B cell (primary cell): Measurements from ENCODE around the gene BAK1. TPM values are rescaled to one million over a fixed set of nuclear protein-coding genes. Genes with fewer than 3 reads are reported as not detected.

ENCODE experiments used
- ATAC-seq: fragments of 200-7000 bp; cut with Tn5 transposase; one replicate; pipeline ENCODE4 v1.10.0; 2021; ENCODE audit warnings: low read depth, mild to moderate bottlenecking, moderate number of reproducible peaks, moderate library complexity
- CTCF ChIA-PET: fragments of 350-600 bp; sonication (Branson Sonifier 250); formaldehyde crosslinking; loops from one replicate; lab custom pipeline; 2021; ENCODE audit warnings: antibody characterized with exemption, inconsistent platforms; lab: Charles Lee
- POLR2A ChIA-PET: fragments of 350-600 bp; sonication (Branson Sonifier 250); formaldehyde crosslinking; loops from one replicate; lab custom pipeline; 2021; ENCODE audit warnings: antibody characterized with exemption; lab: Charles Lee
- DNase-seq: peaks from one replicate; pipeline ENCODE4 v3.0.0; 2013
- H2AFZ ChIP-seq: 2 replicates; pipeline ENCODE4 v1.6.1; 2012; ENCODE audit warnings: mild to moderate bottlenecking, low read depth, low read length; ENCODE audit not compliant: insufficient read depth, poor library complexity, severe bottlenecking
- H3K27ac ChIP-seq, 2 donors: 1 replicate in 1 of 2; 2 replicates in 1 of 2; pipeline ENCODE4 v1.5.1; 2012 to 2013; ENCODE audit warnings: low read length in 2 of 2, mild to moderate bottlenecking in 2 of 2, moderate library complexity in 1 of 2
- H3K27me3 ChIP-seq, 4 experiments: fragments of 200-600 bp in 1 of 4; sonication (generic) in 1 of 4; replicated peaks in 1 of 4; 1 replicate in 2 of 4; 2 replicates in 2 of 4; pipeline versions ENCODE4 v1.6.1 to v1.7.0; 2013 to 2016; ENCODE audit warnings: low read length in 3 of 4, mild to moderate bottlenecking in 2 of 4, mixed read lengths in 1 of 4, moderate library complexity in 1 of 4; ENCODE audit not compliant: insufficient read depth in 4 of 4, control insufficient read depth in 3 of 4; ENCODE audit errors: control extremely low read depth in 1 of 4
- H3K36me3 ChIP-seq, 2 experiments: replicated peaks in 1 of 2; 1 replicate in 1 of 2; 2 replicates in 1 of 2; pipeline versions ENCODE4 v1.6.1 to v1.7.1; 2013; ENCODE audit warnings: low read length in 1 of 2; ENCODE audit not compliant: insufficient read depth in 2 of 2, control insufficient read depth in 1 of 2; ENCODE audit errors: control extremely low read depth in 1 of 2, extremely low read depth in 1 of 2
- H3K4me1 ChIP-seq, 2 donors: fragments of 200-600 bp in 1 of 2; sonication (generic) in 1 of 2; 1 replicate in 1 of 2; 2 replicates in 1 of 2; pipeline versions ENCODE4 v1.5.1 to v1.6.1; 2013 to 2017; ENCODE audit warnings: low read length in 2 of 2; ENCODE audit not compliant: control insufficient read depth in 2 of 2, insufficient read depth in 2 of 2
- H3K4me2 ChIP-seq: replicated peaks from 2 replicates; pipeline ENCODE3; 2012; ENCODE audit warnings: mild to moderate bottlenecking, low read depth, low read length; ENCODE audit not compliant: poor library complexity, severe bottlenecking
- H3K4me3 ChIP-seq, 5 experiments: fragments of 200-600 bp in 1 of 5; sonication (generic) in 1 of 5; 1 replicate in 3 of 5; 2 replicates in 2 of 5; pipeline versions ENCODE4 v1.5.1 to v1.7.0; 2011 to 2016; ENCODE audit warnings: low read length in 4 of 5, mild to moderate bottlenecking in 4 of 5, low read depth in 2 of 5, control low read depth in 1 of 5, moderate library complexity in 1 of 5; ENCODE audit not compliant: insufficient read depth in 1 of 5; ENCODE audit errors: control extremely low read depth in 1 of 5, extremely low read depth in 1 of 5
- H3K79me2 ChIP-seq: fragments of 200-600 bp; sonication (generic); one replicate; pipeline ENCODE4 v1.6.0; 2016; ENCODE audit warnings: low read length; ENCODE audit not compliant: control insufficient read depth, insufficient read depth
- H3K9ac ChIP-seq: fragments of 200-600 bp; sonication (generic); 2 replicates; pipeline ENCODE4 v1.6.1; 2017; ENCODE audit warnings: mild to moderate bottlenecking, low read length, moderate library complexity
- H3K9me3 ChIP-seq, 3 donors: one replicate each; pipeline versions ENCODE4 v1.6.1 to v1.7.1; 2013; ENCODE audit warnings: low read length in 2 of 3; ENCODE audit not compliant: control insufficient read depth in 2 of 3, insufficient read depth in 1 of 3; ENCODE audit errors: control extremely low read depth in 1 of 3
- H4K20me1 ChIP-seq: 2 replicates; pipeline ENCODE4 v1.6.0; 2012; ENCODE audit warnings: mild to moderate bottlenecking, low read length; ENCODE audit not compliant: insufficient read depth, control insufficient read depth, poor library complexity, severe bottlenecking
- H3K27ac Mint-ChIP-seq: one replicate; pipeline ENCODE4 v1.8.0; 2021; ENCODE audit warnings: mixed read lengths
- H3K27me3 Mint-ChIP-seq: one replicate; pipeline ENCODE4 v1.8.0; 2021; ENCODE audit warnings: mixed read lengths
- H3K4me1 Mint-ChIP-seq: one replicate; pipeline ENCODE4 v1.8.0; 2021; ENCODE audit warnings: mixed read lengths
- H3K4me3 Mint-ChIP-seq: one replicate; pipeline ENCODE4 v1.8.0; 2021; ENCODE audit warnings: mixed read lengths
- H3K9me3 Mint-ChIP-seq: one replicate; pipeline ENCODE4 v1.8.0; 2022; ENCODE audit warnings: mixed read lengths; ENCODE audit not compliant: insufficient read depth
- CTCF ChIP-seq: fragments of 200-600 bp; IDR thresholded peaks from one replicate; pipeline ENCODE4 v1.8.0; 2022; ENCODE audit warnings: antibody characterized with exemption, mild to moderate bottlenecking
- EZH2 ChIP-seq: IDR thresholded peaks from 2 replicates; pipeline ENCODE4 v1.6.1; 2012; ENCODE audit warnings: borderline replicate concordance, low read depth, mild to moderate bottlenecking, moderate library complexity, low read length; ENCODE audit not compliant: insufficient read depth, poor library complexity, severe bottlenecking
- WGBS: methylation state at CpG from one replicate; pipeline ENCODE4 v1.1.5; 2013; ENCODE audit warnings: missing lambda C conversion rate; ENCODE audit not compliant: insufficient coverage; 5-methylcytosine and 5-hydroxymethylcytosine counted together
- intact Hi-C: fragments of 100-400 bp; cut with micrococcal nuclease; formaldehyde crosslinking; loops from one replicate; pipeline ENCODE4 v1.10.0; 2022
- polyA plus RNA-seq: library from polyadenylated mRNA; depleted of rRNA; stranded (reverse); fragments of >200 nt; gene quantifications from 2 replicates; pipeline ENCODE4 v1.2.3, GENCODE V29; 2012
- total RNA-seq, 2 donors: library from RNA; stranded (reverse); fragments of 120-200 nt in 1 of 2; gene quantifications; 1 replicate in 1 of 2; 2 replicates in 1 of 2; pipeline versions ENCODE4 v1.2.3 to v1.2.4, GENCODE V29; 2013 to 2022

BAK1 gene
- total and polyA plus RNA-seq, 2 donors (not counting 1 experiment from before 2014, with no cell fraction given), result 23.3 to 34.3 TPM

DNA sequence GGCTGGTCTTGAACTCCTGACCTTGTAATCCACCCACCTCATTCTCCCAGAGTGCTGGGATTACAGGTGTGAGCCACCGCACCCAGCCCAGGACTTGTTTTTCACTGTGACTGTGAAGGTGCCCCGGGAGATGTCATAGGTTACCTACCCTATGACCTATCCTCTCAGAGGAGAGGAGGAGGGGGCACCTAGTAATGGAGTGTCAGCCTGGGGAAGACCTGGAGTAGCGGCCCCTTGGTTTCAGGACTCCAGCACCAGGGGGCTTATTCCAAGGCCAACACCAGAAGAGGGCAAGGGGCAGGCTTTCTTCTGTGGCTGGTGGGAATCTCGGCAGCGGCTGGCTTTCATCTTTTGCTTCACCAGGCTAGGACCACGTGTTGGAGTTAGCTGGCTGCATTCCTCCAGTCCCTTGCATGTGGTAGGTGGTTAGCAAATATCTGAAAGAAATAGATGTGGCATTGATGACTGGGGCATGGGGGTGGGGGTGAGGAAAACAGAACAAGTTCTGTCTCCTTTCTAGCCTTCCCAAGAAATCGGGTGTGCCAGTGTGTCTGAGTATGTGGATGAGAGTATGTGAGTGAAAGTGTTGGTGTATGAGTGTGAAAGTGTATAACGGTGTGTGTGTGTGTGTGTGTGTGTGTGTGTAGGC, 33.2 kb upstream of the BAK1 start:
- ATAC-seq (no peak), DNase-seq (no peak)
- no peaks in the 10 kb centered on the region for H3K27me3 Mint-ChIP-seq
- H3K4me3 Mint-ChIP-seq, result no peak overlapping the region
- TF ChIP-seq EZH2 (no peak), CTCF (no peak)
- H3K4me1 Mint-ChIP-seq, result peaks cover 15% of the 10 kb centered on the region
- no peaks in the 10 kb centered on the region for H3K36me3 ChIP-seq
- ChIA-PET POLR2A (no interaction called here), CTCF (no interaction called here)
- WGBS, result 92% methylated on average over 5 of the region's 8 CpGs
- no peaks in the 10 kb centered on the region for H4K20me1 ChIP-seq
- no peaks in the 10 kb centered on the region for H3K27me3 ChIP-seq
- peaks cover 0 to 5% (median 0%) of the 10 kb centered on the region in 3 donors for H3K9me3 ChIP-seq
- intact Hi-C loops, result no loop called here
- H3K9ac ChIP-seq, result no peak overlapping the region
- H2AFZ ChIP-seq, result no peak overlapping the region
- no peak overlapping the region for H3K4me2 ChIP-seq
- no peak overlapping the region for H3K27ac Mint-ChIP-seq
- peaks cover 3 to 10% of the 10 kb centered on the region in 2 donors for H3K4me1 ChIP-seq
- no peak overlapping the region for H3K27ac ChIP-seq
- H3K79me2 ChIP-seq, result no peaks in the 10 kb centered on the region
- no peak overlapping the region for H3K4me3 ChIP-seq
- no peaks in the 10 kb centered on the region for H3K9me3 Mint-ChIP-seq

DNA sequence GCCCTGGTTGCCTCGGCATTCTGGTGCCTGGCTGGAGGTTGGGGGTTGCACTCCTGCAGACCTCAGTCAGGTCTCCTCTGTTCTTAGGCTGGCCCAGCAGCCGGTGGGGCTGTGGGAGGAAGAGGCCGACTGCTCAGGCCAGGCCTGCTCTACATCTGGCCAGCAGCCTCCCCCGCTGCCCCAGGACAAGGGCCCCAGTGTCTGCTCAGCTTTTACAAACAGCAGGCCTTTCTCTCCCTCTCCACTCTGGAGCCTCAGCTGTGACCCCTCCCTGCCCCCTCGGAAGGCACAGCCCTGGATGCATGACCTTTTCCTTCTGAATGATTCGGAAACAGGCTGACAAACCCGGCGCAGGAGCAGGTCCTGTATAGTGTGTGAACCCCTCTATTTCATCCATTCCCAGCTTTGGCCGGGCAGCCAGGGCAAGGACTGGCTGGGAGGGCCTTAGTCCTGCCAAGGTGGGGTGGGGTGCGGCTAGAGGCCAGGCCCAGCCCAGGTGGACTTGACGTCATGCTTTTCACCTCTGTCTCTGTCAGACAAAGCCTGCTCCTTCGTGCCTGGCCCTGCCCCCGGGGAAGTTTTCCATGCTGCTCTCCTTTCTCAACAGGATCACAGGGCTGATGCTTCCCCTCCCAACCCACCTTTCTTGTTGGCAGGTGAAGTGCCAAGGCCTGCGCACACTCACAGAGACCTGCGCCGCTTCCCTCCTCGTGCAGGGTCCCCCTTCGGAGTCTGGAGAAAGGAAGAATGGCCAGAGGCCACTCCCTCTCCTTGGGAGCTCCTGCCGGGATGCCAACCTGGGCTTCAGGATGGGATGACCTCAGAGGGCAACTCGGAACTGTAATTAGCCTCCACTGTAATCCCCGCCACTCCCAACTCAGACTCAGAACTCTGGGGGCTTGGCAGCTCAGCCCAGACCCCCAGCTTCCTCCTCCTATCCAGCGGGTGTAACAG, 31.0 kb upstream of the BAK1 start:
- intact Hi-C loops, result no loop called here
- DNase-seq (no peak), ATAC-seq (no peak)
- H3K36me3 ChIP-seq, result no peaks in the 10 kb centered on the region
- Mint-ChIP-seq H3K9me3 (no peaks in the 10 kb centered on the region), H3K4me3 (no peak overlapping the region), H3K27me3 (no peaks in the 10 kb centered on the region), H3K4me1 (peaks cover 24% of the 10 kb centered on the region), H3K27ac (no peak overlapping the region)
- H3K27me3 ChIP-seq, result no peaks in the 10 kb centered on the region
- WGBS, result 90% methylated on average over 19 of the region's 22 CpGs
- no peak overlapping the region for H3K9ac ChIP-seq
- H3K4me3 ChIP-seq, result no peak overlapping the region
- no peak overlapping the region for H3K4me2 ChIP-seq
- no peaks in the 10 kb centered on the region for H4K20me1 ChIP-seq
- H2AFZ ChIP-seq, result no peak overlapping the region
- H3K9me3 ChIP-seq, result peaks cover 0 to 5% (median 0%) of the 10 kb centered on the region in 3 donors
- no peak overlapping the region for H3K27ac ChIP-seq
- CTCF ChIA-PET, result interaction anchor here (1.3 to 9.2 kb wide), 3 partner anchors 11 to 90 kb away, joined by 3 to 330 read pairs (median 7); partner anchors contain the start of gene ITPR3
- POLR2A ChIA-PET, result no interaction called here
- H3K79me2 ChIP-seq, result no peaks in the 10 kb centered on the region
- H3K4me1 ChIP-seq, result peaks cover 7 to 23% of the 10 kb centered on the region in 2 donors
- TF ChIP-seq CTCF, result no peak
- TF ChIP-seq EZH2, result no peak
